Measurements from ENCODE around the gene KRT15.

- no peak for TF ChIP-seq CTCF (IDR thresholded peaks at IDR 0.05; ENCODE audit: low read length)
- TF ChIP-seq EZH2 (IDR thresholded peaks at IDR 0.05; ENCODE audit: borderline replicate concordance, low read length) = no peak
Measured at GRCh38 chr17:41464173-41464572, 54.5 kb downstream of the KRT15 start.

All from OCI-LY1 (cell line).